Measurements from ENCODE around the gene RPL29. TPM values are rescaled to one million over a fixed set of nuclear protein-coding genes. Genes with fewer than 3 reads are reported as not detected.

The RPL29 gene
- total and polyA plus RNA-seq, 2 of the 13 experiments (the other 11 are each of a cell fraction or from before 2014, with no cell fraction given) = 1,348 to 2,263 TPM

GRCh38 chr3:51982352-51982837, 13.3 kb downstream of the RPL29 start:
- intact Hi-C loops (cut with micrococcal nuclease; ENCODE audit: unreplicated experiment) = loop anchor here (2.0 kb wide), 1 partner anchor 40 kb away; the partner anchor contains the start of gene PARP3
- CTCF ChIA-PET (ENCODE audit: low intra/inter-chr PET ratio, low total read pairs) = interaction anchor here (2.2 to 2.6 kb wide), 2 partner anchors 8 to 40 kb away, joined by 12 to 19 read pairs; partner anchors contain the start of genes ABHD14B, PARP3 and RRP9
- Histone ChIP-seq H3K27ac (ENCODE audit: extremely low read length, insufficient read depth, low read length) (peak overlapping the region; percentile 94), H3K79me2 (ENCODE audit: insufficient read depth, low read length) (peaks cover 17% of the 10 kb centered on the region), H3K4me1 (ENCODE audit: insufficient read depth, low read length) (peaks cover 51% of the 10 kb centered on the region), H3K9me3 (ENCODE audit: low read length) (no peaks in the 10 kb centered on the region), H3K4me3 (replicated peaks in 1 of 3; ENCODE audit: insufficient read depth in 1 of 3, low read depth in 2 of 3, low read length in 3 of 3) (peak overlapping the region; percentile 70 to 83 (median 73)), H2AFZ (ENCODE audit: low read length) (no peak overlapping the region), H3K36me3 (replicated peaks in 1 of 2; ENCODE audit: control insufficient read depth in 1 of 2, insufficient read depth in 2 of 2, low read length in 2 of 2) (no peaks in the 10 kb centered on the region; a peak in 1 of 5 replicates), H3K4me2 (ENCODE audit: low read depth, low read length) (peak overlapping the region; percentile 98), H4K20me1 (ENCODE audit: insufficient read depth, low read length) (no peaks in the 10 kb centered on the region), H3K27me3 (ENCODE audit: control insufficient read depth in 1 of 2, insufficient read depth in 2 of 2, low read length in 2 of 2) (no peaks in the 10 kb centered on the region), H3K9ac (ENCODE audit: insufficient read depth, low read depth, low read length) (peak overlapping the region; percentile 89)
- peak; percentile 93 for FAIRE-seq
- peak; percentile 91 for DNase-seq (ENCODE audit: low spot score)
- 2% methylated on average over 4 of the region's 4 CpGs for WGBS (ENCODE audit: low lambda C conversion rate)
- TSS peak; percentile 87 for BruUV-seq (replicated peaks)
- ATAC-seq = peak; percentile 82
- POLR2A ChIA-PET = interaction anchor here (0.8 to 6.4 kb wide), 12 partner anchors 9 to 311 kb away, joined by 3 to 187 read pairs (median 12); partner anchors contain the start of genes ABHD14A, ABHD14B, PARP3 and PCBP4
- in situ Hi-C loops (cut with HindIII; ENCODE audit: extremely low pct_ligation_motif_present, low pct_unique_long_range_greater_than_20kb) = no loop called here
- TF ChIP-seq CERS6 (CRISPR knock-in tag; IDR thresholded peaks at IDR 0.05) (no peak), DR1 (CRISPR knock-in tag; IDR thresholded peaks at IDR 0.05) (no peak), KLF16 (CRISPR knock-in tag; IDR thresholded peaks at IDR 0.05) (peak in 1 of 2 experiments; percentile 20; a peak in 1 of 4 replicates), ELK4 (CRISPR knock-in tag; IDR thresholded peaks at IDR 0.05; ENCODE audit: borderline replicate concordance) (no peak), MTF1 (CRISPR knock-in tag; IDR thresholded peaks at IDR 0.05) (no peak), GATAD2A (CRISPR knock-in tag; IDR thresholded peaks at IDR 0.05) (peak; percentile 91), HNRNPUL1 (IDR thresholded peaks at IDR 0.05; ENCODE audit: low read depth, low read length) (no peak), KLF12 (CRISPR knock-in tag; IDR thresholded peaks at IDR 0.05; ENCODE audit: borderline replicate concordance) (no peak), SKIL (CRISPR knock-in tag; IDR thresholded peaks at IDR 0.05; ENCODE audit: borderline replicate concordance) (peak; percentile 48; the same call in 1 of the 2 replicates), BRCA1 (CRISPR knock-in tag; IDR thresholded peaks at IDR 0.05) (no peak), ZNF280B (CRISPR knock-in tag; IDR thresholded peaks at IDR 0.05; ENCODE audit: borderline replicate concordance) (no peak), IRF1 (CRISPR knock-in tag; IDR thresholded peaks at IDR 0.05; ENCODE audit: low read depth) (no peak), ZNF784 (CRISPR knock-in tag; IDR thresholded peaks at IDR 0.05; ENCODE audit: borderline replicate concordance) (no peak), ZNF136 (CRISPR knock-in tag; IDR thresholded peaks at IDR 0.05; ENCODE audit: low read depth) (no peak; the same call in 1 of the 2 replicates), MED8 (CRISPR knock-in tag; IDR thresholded peaks at IDR 0.05; ENCODE audit: insufficient replicate concordance) (no peak), FOXO1 (CRISPR knock-in tag; IDR thresholded peaks at IDR 0.05) (no peak; the same call in 1 of the 2 replicates)

Measured in HepG2 (cell line).